Neural cell (in vitro differentiated cells): ENCODE results near the gene BMPR1B. TPM values are rescaled to one million over a fixed set of nuclear protein-coding genes. Genes with fewer than 3 reads are reported as not detected.

Experiments
- H2AFZ ChIP-seq: fragments of 200-600, 300-800 bp; sonication (generic), shearing (Covaris generic); 2 replicates; pipeline ENCODE4 v1.6.0; 2014; ENCODE audit warnings: low read depth, mild to moderate bottlenecking, antibody characterized with exemption, low read length, moderate library complexity
- H3F3A ChIP-seq: fragments of 200-600 bp; shearing (Covaris generic); 2 replicates; pipeline ENCODE4 v1.6.1; 2016; ENCODE audit warnings: mild to moderate bottlenecking, moderate library complexity, mixed read lengths, antibody characterized with exemption, low read length; ENCODE audit not compliant: insufficient read depth, poor library complexity, severe bottlenecking
- H3K27ac ChIP-seq: fragments of 200-600, 300-800 bp; sonication (generic), shearing (Covaris generic); 2 replicates; pipeline ENCODE4 v1.5.1; 2014; ENCODE audit warnings: mild to moderate bottlenecking, low read length, moderate library complexity
- H3K27me3 ChIP-seq: fragments of 300-800, 200-600 bp; sonication (generic), shearing (Covaris generic); 2 replicates; pipeline ENCODE4 v1.6.0; 2014; ENCODE audit warnings: mild to moderate bottlenecking, low read depth, low read length, moderate library complexity; ENCODE audit not compliant: insufficient read depth
- H3K36me3 ChIP-seq: fragments of 300-800, 200-600 bp; sonication (generic), shearing (Covaris generic); 2 replicates; pipeline ENCODE4 v1.5.1; 2014; ENCODE audit warnings: mild to moderate bottlenecking, antibody characterized with exemption, low read length, moderate library complexity; ENCODE audit not compliant: insufficient read depth
- H3K4me2 ChIP-seq: fragments of 300-800, 200-600 bp; sonication (generic), shearing (Covaris generic); 2 replicates; pipeline ENCODE4 v1.6.0; 2014; ENCODE audit warnings: mild to moderate bottlenecking, low read length
- H3K4me3 ChIP-seq: fragments of 300-800, 200-600 bp; sonication (generic), shearing (Covaris generic); 2 replicates; pipeline ENCODE4 v1.5.1; 2014; ENCODE audit warnings: mild to moderate bottlenecking, low read length, moderate library complexity
- H3K79me2 ChIP-seq: fragments of 200-600 bp; shearing (Covaris generic); replicated peaks from 2 replicates; pipeline ENCODE4 v1.6.0; 2014; ENCODE audit warnings: mild to moderate bottlenecking, low read length, moderate library complexity; ENCODE audit not compliant: insufficient read depth
- H3K9ac ChIP-seq: fragments of 300-800, 200-600 bp; sonication (generic), shearing (Covaris generic); 2 replicates; pipeline ENCODE4 v1.6.1; 2016; ENCODE audit warnings: mild to moderate bottlenecking, low read length, mixed read lengths
- H3K9me2 ChIP-seq: fragments of 200-600 bp; shearing (Covaris generic); 2 replicates; pipeline ENCODE4 v1.6.1; 2016; ENCODE audit warnings: mild to moderate bottlenecking, low read length, mixed read lengths; ENCODE audit not compliant: insufficient read depth
- H3K9me3 ChIP-seq: fragments of 200-600, 300-800 bp; sonication (generic), shearing (Covaris generic); 2 replicates; pipeline ENCODE4 v1.6.1; 2016; ENCODE audit warnings: mild to moderate bottlenecking, mixed run types, low read length, moderate library complexity, mixed read lengths
- H4K20me1 ChIP-seq: fragments of 200-600 bp; shearing (Covaris generic); 2 replicates; pipeline ENCODE4 v1.6.1; 2016; ENCODE audit warnings: mild to moderate bottlenecking, mixed run types; ENCODE audit not compliant: insufficient read depth
- EP300 ChIP-seq: fragments of 450-650 bp; conservative IDR thresholded peaks from 2 replicates; pipeline ENCODE4 v1.6.1; 2014; ENCODE audit warnings: antibody characterized with exemption, mild to moderate bottlenecking, moderate library complexity; ENCODE audit not compliant: poor library complexity, severe bottlenecking
- EZH2 ChIP-seq: fragments of 200-600, 300-800 bp; shearing (Covaris generic), sonication (generic); IDR thresholded peaks from 2 replicates; pipeline ENCODE4 v1.6.1; 2014; ENCODE audit warnings: antibody characterized with exemption, low read length, borderline replicate concordance, mild to moderate bottlenecking; ENCODE audit not compliant: insufficient read depth, poor library complexity, severe bottlenecking
- MXI1 ChIP-seq: fragments of 450-650 bp; conservative IDR thresholded peaks from 2 replicates; pipeline ENCODE4 v1.6.1; 2014; ENCODE audit warnings: antibody characterized with exemption, mild to moderate bottlenecking; ENCODE audit not compliant: poor library complexity, severe bottlenecking
- POLR2AphosphoS5 ChIP-seq: IDR thresholded peaks from 2 replicates; pipeline ENCODE4 v1.6.1; 2012
- RAD21 ChIP-seq: fragments of 450-650 bp; conservative IDR thresholded peaks from 2 replicates; pipeline ENCODE4 v1.6.1; 2014; ENCODE audit warnings: antibody characterized with exemption, mild to moderate bottlenecking, moderate library complexity
- SMC3 ChIP-seq: fragments of 450-650 bp; conservative IDR thresholded peaks from 2 replicates; pipeline ENCODE4 v1.6.1; 2014; ENCODE audit warnings: antibody characterized with exemption, mild to moderate bottlenecking, moderate library complexity; ENCODE audit not compliant: poor library complexity
- TAF1 ChIP-seq: IDR thresholded peaks from 2 replicates; pipeline ENCODE4 v1.6.1; 2012; ENCODE audit warnings: low read depth
- polyA plus RNA-seq: library from polyadenylated mRNA; depleted of rRNA; stranded (reverse); fragments of >200 nt; gene quantifications from 2 replicates; pipeline ENCODE4 v1.2.3, GENCODE V29; 2014
- TF ChIP-seq, protein P1 (sequence below): IDR thresholded peaks from 2 replicates; pipeline ENCODE4 v1.6.1; 2012; ENCODE audit warnings: borderline replicate concordance
- TF ChIP-seq, protein P2 (sequence below): fragments of 450-650 bp; IDR thresholded peaks from 2 replicates; pipeline ENCODE4 v1.5.1; 2014; ENCODE audit warnings: antibody characterized with exemption, mild to moderate bottlenecking, moderate library complexity; ENCODE audit not compliant: poor library complexity, severe bottlenecking

Gene BMPR1B
- polyA plus RNA-seq, 1 donor from 2014 or later: 1.6 TPM

DNA sequence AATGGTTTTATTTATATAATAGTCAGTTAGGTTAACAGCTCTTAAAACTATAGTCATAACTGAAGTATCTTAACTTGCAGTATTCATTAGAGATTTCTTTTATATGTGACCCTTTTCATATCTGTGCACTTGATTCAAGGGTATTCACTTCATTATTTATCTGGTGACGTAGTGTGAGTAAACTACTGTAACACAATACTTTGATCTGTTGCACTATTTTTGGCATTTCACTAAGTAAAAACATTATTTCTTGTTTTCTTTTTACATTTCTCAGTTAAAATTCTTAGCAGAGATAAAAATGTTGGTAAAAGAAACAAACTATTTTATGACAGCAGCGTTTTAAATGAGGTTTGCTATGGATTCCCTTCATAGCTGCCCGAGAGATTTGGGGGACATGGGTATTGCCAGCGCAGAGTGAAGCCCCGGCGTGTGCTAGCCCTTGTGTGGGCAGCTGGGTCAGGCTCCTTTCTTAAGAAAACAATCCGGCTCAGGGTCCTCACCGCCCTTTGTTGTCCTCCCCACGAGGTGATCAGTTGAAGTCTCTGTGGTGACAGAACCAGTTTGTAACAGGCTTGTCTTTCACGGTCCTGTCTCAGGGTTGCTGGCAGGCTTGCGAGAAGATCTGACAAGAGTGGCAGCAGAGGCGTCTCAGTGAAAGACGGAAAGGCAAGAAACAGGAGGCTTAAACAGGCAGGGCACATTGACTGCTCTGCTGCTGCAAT, 293.4 kb downstream of the BMPR1B start:
- H3K9me2 ChIP-seq: no peaks in the 10 kb centered on the region
- no peak overlapping the region for H3K27ac ChIP-seq
- H3K36me3 ChIP-seq: no peaks in the 10 kb centered on the region
- no peaks in the 10 kb centered on the region for H3K9me3 ChIP-seq
- H2AFZ ChIP-seq: no peak overlapping the region
- no peak overlapping the region for H3K9ac ChIP-seq
- H3K4me2 ChIP-seq: no peak overlapping the region
- no peaks in the 10 kb centered on the region for H3K79me2 ChIP-seq
- H3K4me3 ChIP-seq: peak overlapping the region; percentile 11
- H4K20me1 ChIP-seq: no peaks in the 10 kb centered on the region
- H3K27me3 ChIP-seq: no peaks in the 10 kb centered on the region
- TF ChIP-seq POLR2AphosphoS5 (peak; percentile 32), MXI1 (no peak), EZH2 (no peak), SMC3 (no peak), EP300 (peak; percentile 82)
- no peaks in the 10 kb centered on the region for H3F3A ChIP-seq

DNA sequence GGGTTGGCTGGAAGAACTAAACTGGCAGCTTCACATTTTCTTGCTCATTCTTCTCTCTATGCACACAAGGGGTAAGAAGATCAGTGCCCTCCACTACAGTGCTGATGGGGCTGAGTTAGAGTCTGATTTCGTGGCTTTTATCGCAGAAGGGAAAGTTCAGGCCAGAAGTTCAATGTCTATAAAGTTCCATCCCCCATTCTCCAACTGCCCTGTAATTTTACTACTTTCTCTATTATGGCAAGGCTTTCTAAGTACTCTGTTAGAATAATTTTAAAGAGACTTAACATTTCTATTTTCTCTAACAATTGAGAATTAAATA, 293.9 kb downstream of the BMPR1B start:
- no peaks in the 10 kb centered on the region for H3K79me2 ChIP-seq
- no peaks in the 10 kb centered on the region for H3K9me2 ChIP-seq
- H3K9me3 ChIP-seq: no peaks in the 10 kb centered on the region
- H4K20me1 ChIP-seq: no peaks in the 10 kb centered on the region
- no peaks in the 10 kb centered on the region for H3K36me3 ChIP-seq
- H3K27ac ChIP-seq: no peak overlapping the region
- H3K4me2 ChIP-seq: no peak overlapping the region
- peak overlapping the region; percentile 11 for H3K4me3 ChIP-seq
- H3K27me3 ChIP-seq: no peaks in the 10 kb centered on the region
- no peak overlapping the region for H3K9ac ChIP-seq
- H3F3A ChIP-seq: no peaks in the 10 kb centered on the region
- TF ChIP-seq, protein P1, sequence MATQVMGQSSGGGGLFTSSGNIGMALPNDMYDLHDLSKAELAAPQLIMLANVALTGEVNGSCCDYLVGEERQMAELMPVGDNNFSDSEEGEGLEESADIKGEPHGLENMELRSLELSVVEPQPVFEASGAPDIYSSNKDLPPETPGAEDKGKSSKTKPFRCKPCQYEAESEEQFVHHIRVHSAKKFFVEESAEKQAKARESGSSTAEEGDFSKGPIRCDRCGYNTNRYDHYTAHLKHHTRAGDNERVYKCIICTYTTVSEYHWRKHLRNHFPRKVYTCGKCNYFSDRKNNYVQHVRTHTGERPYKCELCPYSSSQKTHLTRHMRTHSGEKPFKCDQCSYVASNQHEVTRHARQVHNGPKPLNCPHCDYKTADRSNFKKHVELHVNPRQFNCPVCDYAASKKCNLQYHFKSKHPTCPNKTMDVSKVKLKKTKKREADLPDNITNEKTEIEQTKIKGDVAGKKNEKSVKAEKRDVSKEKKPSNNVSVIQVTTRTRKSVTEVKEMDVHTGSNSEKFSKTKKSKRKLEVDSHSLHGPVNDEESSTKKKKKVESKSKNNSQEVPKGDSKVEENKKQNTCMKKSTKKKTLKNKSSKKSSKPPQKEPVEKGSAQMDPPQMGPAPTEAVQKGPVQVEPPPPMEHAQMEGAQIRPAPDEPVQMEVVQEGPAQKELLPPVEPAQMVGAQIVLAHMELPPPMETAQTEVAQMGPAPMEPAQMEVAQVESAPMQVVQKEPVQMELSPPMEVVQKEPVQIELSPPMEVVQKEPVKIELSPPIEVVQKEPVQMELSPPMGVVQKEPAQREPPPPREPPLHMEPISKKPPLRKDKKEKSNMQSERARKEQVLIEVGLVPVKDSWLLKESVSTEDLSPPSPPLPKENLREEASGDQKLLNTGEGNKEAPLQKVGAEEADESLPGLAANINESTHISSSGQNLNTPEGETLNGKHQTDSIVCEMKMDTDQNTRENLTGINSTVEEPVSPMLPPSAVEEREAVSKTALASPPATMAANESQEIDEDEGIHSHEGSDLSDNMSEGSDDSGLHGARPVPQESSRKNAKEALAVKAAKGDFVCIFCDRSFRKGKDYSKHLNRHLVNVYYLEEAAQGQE: no peak
- TF ChIP-seq POLR2AphosphoS5: no peak
- no peak for TF ChIP-seq EZH2
- TF ChIP-seq EP300: no peak
- TF ChIP-seq RAD21: no peak
- TF ChIP-seq MXI1: no peak
- no peak for TF ChIP-seq TAF1
- no peak overlapping the region for H2AFZ ChIP-seq

DNA sequence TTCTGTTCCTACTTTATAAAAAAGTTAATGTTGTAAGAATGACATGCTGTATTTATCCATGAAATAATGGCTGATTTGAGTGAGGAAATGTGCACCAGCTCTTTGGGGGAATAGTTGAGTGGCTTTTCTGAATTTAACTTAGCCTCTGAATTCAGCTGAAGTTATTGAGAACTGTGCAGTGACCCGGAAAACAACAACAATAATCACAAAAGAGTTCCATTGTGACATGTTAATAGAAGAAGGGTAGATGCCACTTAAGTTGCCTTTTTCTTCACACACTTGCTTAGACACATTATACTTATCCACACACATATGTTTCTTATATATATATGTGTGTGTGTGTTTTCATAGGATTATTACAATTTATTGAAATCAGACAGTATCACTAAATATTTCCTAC, 301.2 kb downstream of the BMPR1B start:
- H3K27ac ChIP-seq: no peak overlapping the region
- H3K9me3 ChIP-seq: no peaks in the 10 kb centered on the region
- H3K79me2 ChIP-seq: no peaks in the 10 kb centered on the region
- H3K36me3 ChIP-seq: no peaks in the 10 kb centered on the region
- H3K9ac ChIP-seq: no peak overlapping the region
- H2AFZ ChIP-seq: no peak overlapping the region
- H3F3A ChIP-seq: no peaks in the 10 kb centered on the region
- no peaks in the 10 kb centered on the region for H3K9me2 ChIP-seq
- no peaks in the 10 kb centered on the region for H3K27me3 ChIP-seq
- TF ChIP-seq EP300 (no peak), EZH2 (no peak), RAD21 (no peak), POLR2AphosphoS5 (no peak), TAF1 (no peak)
- TF ChIP-seq, protein P2, sequence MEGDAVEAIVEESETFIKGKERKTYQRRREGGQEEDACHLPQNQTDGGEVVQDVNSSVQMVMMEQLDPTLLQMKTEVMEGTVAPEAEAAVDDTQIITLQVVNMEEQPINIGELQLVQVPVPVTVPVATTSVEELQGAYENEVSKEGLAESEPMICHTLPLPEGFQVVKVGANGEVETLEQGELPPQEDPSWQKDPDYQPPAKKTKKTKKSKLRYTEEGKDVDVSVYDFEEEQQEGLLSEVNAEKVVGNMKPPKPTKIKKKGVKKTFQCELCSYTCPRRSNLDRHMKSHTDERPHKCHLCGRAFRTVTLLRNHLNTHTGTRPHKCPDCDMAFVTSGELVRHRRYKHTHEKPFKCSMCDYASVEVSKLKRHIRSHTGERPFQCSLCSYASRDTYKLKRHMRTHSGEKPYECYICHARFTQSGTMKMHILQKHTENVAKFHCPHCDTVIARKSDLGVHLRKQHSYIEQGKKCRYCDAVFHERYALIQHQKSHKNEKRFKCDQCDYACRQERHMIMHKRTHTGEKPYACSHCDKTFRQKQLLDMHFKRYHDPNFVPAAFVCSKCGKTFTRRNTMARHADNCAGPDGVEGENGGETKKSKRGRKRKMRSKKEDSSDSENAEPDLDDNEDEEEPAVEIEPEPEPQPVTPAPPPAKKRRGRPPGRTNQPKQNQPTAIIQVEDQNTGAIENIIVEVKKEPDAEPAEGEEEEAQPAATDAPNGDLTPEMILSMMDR: no peak
- TF ChIP-seq, protein P1: no peak
- no peak overlapping the region for H3K4me2 ChIP-seq
- no peaks in the 10 kb centered on the region for H4K20me1 ChIP-seq
- no peak overlapping the region for H3K4me3 ChIP-seq
